ENCODE results near the gene ATP6V0B.

Gene ATP6V0B

DNA sequence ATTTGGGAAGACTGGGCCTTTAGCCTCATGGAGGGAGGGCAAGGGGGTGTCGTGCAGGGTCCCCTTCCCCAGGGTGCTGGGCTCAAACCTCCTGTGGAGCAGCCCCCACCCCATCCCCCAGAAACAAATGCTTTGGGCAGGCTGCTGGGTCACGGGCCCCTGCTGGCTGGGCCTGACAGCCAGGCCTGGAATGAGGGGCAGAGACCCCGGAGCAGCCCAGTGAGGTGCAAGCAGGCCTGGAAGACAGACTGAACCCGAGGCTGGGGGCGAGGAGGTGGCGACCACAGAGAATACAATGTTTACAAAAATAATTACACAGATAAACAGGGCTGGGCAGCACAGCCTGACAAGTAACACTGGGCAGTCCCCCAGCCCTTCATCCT lies 22.0 kb downstream of the ATP6V0B start:
- no peak overlapping the region for H3K9ac ChIP-seq

DNA sequence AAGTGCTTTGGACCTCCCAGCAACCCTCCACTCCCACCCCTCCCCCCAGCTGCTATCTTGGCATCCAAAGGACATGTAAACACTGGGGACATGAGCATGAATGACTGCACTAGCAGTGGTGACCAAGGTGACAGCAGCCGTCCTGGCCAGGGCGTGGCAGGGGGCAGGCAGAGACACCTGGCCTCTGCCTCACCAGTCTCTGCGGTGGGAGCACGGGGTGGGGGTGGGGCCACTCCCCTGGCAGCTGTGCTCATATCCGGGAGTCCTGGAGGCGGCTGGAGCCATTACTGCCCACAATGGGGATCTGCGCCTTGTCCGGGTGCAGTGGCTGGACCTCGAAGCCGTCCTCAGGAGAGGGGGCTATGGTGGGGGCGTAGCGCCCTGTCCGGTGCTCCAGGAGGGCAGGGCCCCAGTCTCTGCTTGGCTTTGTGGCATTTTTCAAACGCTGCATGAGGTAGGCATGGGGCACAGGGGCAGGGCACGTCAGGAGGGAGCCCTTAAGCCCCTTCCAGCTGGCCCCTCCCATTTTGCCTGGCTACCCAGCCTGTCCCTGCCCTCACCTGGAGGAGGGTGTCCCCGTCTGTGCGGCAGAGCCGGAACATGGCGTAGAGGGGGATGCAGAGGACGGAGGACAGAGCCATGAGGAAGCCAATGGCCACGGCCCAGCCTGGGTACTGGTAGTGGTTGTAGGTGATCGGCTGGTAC lies 22.7 kb downstream of the ATP6V0B start:
- Histone ChIP-seq H3K4me2 (no peak overlapping the region), H3K4me1 (ENCODE audit: low read depth, poor library complexity, severe bottlenecking) (peaks cover 3% of the 10 kb centered on the region), H4K20me1 (ENCODE audit: insufficient read depth) (no peaks in the 10 kb centered on the region), H3K36me3 (ENCODE audit: insufficient read depth) (no peaks in the 10 kb centered on the region), H3K4me3 (IDR thresholded peaks at IDR 0.05; ENCODE audit: insufficient read depth, low read depth, low read length) (no peak overlapping the region), H3K9ac (no peak overlapping the region), H3K27me3 (ENCODE audit: insufficient read depth, low read depth) (no peaks in the 10 kb centered on the region), H2AFZ (ENCODE audit: low read depth) (no peak overlapping the region), H3K79me2 (ENCODE audit: insufficient read depth, low read depth) (no peaks in the 10 kb centered on the region), H3K27ac (no peak overlapping the region)
- TF ChIP-seq, protein P1, sequence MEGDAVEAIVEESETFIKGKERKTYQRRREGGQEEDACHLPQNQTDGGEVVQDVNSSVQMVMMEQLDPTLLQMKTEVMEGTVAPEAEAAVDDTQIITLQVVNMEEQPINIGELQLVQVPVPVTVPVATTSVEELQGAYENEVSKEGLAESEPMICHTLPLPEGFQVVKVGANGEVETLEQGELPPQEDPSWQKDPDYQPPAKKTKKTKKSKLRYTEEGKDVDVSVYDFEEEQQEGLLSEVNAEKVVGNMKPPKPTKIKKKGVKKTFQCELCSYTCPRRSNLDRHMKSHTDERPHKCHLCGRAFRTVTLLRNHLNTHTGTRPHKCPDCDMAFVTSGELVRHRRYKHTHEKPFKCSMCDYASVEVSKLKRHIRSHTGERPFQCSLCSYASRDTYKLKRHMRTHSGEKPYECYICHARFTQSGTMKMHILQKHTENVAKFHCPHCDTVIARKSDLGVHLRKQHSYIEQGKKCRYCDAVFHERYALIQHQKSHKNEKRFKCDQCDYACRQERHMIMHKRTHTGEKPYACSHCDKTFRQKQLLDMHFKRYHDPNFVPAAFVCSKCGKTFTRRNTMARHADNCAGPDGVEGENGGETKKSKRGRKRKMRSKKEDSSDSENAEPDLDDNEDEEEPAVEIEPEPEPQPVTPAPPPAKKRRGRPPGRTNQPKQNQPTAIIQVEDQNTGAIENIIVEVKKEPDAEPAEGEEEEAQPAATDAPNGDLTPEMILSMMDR (conservative IDR thresholded peaks at IDR 0.05; ENCODE audit: low read depth, low read length) = no peak

More for the DNA sequence above, 22.0 kb downstream of the ATP6V0B start:
- Histone ChIP-seq H3K36me3 (ENCODE audit: insufficient read depth) (no peaks in the 10 kb centered on the region), H2AFZ (ENCODE audit: low read depth) (no peak overlapping the region), H3K4me2 (no peak overlapping the region), H3K79me2 (ENCODE audit: insufficient read depth, low read depth) (no peaks in the 10 kb centered on the region), H3K4me1 (ENCODE audit: low read depth, poor library complexity, severe bottlenecking) (peaks cover 7% of the 10 kb centered on the region), H3K27me3 (ENCODE audit: insufficient read depth, low read depth) (no peaks in the 10 kb centered on the region), H4K20me1 (ENCODE audit: insufficient read depth) (no peaks in the 10 kb centered on the region), H3K27ac (no peak overlapping the region), H3K4me3 (IDR thresholded peaks at IDR 0.05; ENCODE audit: insufficient read depth, low read depth, low read length) (no peak overlapping the region)
- TF ChIP-seq, protein P1 (conservative IDR thresholded peaks at IDR 0.05; ENCODE audit: low read depth, low read length) = no peak

DNA sequence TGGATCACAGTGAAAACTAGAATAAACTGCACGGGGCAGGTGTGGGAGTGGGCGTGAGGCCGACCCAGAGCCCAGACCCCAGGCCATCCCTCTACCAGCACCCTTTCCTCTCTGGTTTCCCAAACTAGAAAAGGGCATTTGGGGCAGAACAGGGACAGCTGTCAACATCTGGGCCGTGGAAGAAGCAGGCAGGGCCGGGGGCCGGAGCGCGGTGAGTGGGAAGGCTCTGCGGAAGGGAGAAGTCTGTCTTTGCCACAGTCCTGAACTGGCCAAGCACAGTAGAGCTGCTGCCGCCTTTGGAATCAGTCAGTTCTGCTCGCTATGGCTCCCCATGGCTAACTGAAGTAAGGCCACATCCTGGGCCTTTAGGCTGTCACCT lies 23.2 kb downstream of the ATP6V0B start:
- Histone ChIP-seq H3K4me3 (IDR thresholded peaks at IDR 0.05; ENCODE audit: insufficient read depth, low read depth, low read length) (no peak overlapping the region), H3K79me2 (ENCODE audit: insufficient read depth, low read depth) (no peaks in the 10 kb centered on the region), H3K27me3 (ENCODE audit: insufficient read depth, low read depth) (no peaks in the 10 kb centered on the region), H4K20me1 (ENCODE audit: insufficient read depth) (no peaks in the 10 kb centered on the region), H2AFZ (ENCODE audit: low read depth) (no peak overlapping the region), H3K9ac (no peak overlapping the region), H3K4me1 (ENCODE audit: low read depth, poor library complexity, severe bottlenecking) (no peaks in the 10 kb centered on the region), H3K27ac (no peak overlapping the region), H3K36me3 (ENCODE audit: insufficient read depth) (no peaks in the 10 kb centered on the region), H3K4me2 (no peak overlapping the region)
- TF ChIP-seq, protein P1 (conservative IDR thresholded peaks at IDR 0.05; ENCODE audit: low read depth, low read length) = no peak

GRCh38 chr1:43999455-43999854 lies 24.7 kb downstream of the ATP6V0B start:
- Histone ChIP-seq H3K4me2 (no peak overlapping the region), H3K27ac (no peak overlapping the region)

More at GRCh38 chr1:43999455-43999854, 24.7 kb downstream of the ATP6V0B start:
- H4K20me1 ChIP-seq (ENCODE audit: insufficient read depth) = no peaks in the 10 kb centered on the region
- H2AFZ ChIP-seq (ENCODE audit: low read depth) = no peak overlapping the region
- H3K27me3 ChIP-seq (ENCODE audit: insufficient read depth, low read depth) = no peaks in the 10 kb centered on the region
- TF ChIP-seq, protein P1 (conservative IDR thresholded peaks at IDR 0.05; ENCODE audit: low read depth, low read length) = no peak
- H3K9ac ChIP-seq = no peak overlapping the region
- H3K4me3 ChIP-seq (IDR thresholded peaks at IDR 0.05; ENCODE audit: insufficient read depth, low read depth, low read length) = no peak overlapping the region
- H3K4me1 ChIP-seq (ENCODE audit: low read depth, poor library complexity, severe bottlenecking) = no peaks in the 10 kb centered on the region
- H3K79me2 ChIP-seq (ENCODE audit: insufficient read depth, low read depth) = no peaks in the 10 kb centered on the region
- no peaks in the 10 kb centered on the region for H3K36me3 ChIP-seq (ENCODE audit: insufficient read depth)
